BJ (cell line): ENCODE data around the gene MEGF6. TPM values are rescaled to one million over a fixed set of nuclear protein-coding genes. Genes with fewer than 3 reads are reported as not detected.

Experiments
- CTCF ChIA-PET: fragments of 350-600 bp; formaldehyde crosslinking; extraction: SDS; loops from one replicate; lab custom pipeline; 2021; ENCODE audit warnings: antibody characterized with exemption, inconsistent platforms; lab: Yijun Ruan, JAX
- POLR2A ChIA-PET: fragments of 300-600 bp; sonication (Branson Sonifier 250); formaldehyde crosslinking; extraction: SDS; loops from one replicate; lab custom pipeline; 2021; ENCODE audit warnings: antibody characterized with exemption; lab: Charles Lee
- DNase-seq: peaks from one replicate; pipeline ENCODE4 v3.0.0-alpha.2; 2011; ENCODE audit warnings: low read depth
- H3K27me3 ChIP-seq: 2 replicates; pipeline ENCODE4 v1.6.0; 2011; ENCODE audit warnings: low read length; ENCODE audit not compliant: control insufficient read depth, insufficient read depth
- H3K36me3 ChIP-seq: 2 replicates; pipeline ENCODE4 v1.5.1; 2011; ENCODE audit warnings: low read length; ENCODE audit not compliant: control insufficient read depth, insufficient read depth
- H3K4me3 ChIP-seq: 2 replicates; pipeline ENCODE4 v1.5.1; 2011; ENCODE audit warnings: low read depth, mild to moderate bottlenecking, control low read depth, low read length
- CTCF ChIP-seq: IDR thresholded peaks from 2 replicates; pipeline ENCODE4 v1.5.1; 2011; ENCODE audit warnings: low read depth, mild to moderate bottlenecking, control low read depth, inconsistent platforms, low read length, moderate library complexity; ENCODE audit not compliant: insufficient read depth
- polyA plus RNA-seq: library from polyadenylated mRNA; depleted of rRNA; stranded (reverse); fragments of >200 nt; gene quantifications from 2 replicates; pipeline ENCODE4 v1.2.3, GENCODE V29; 2011

Gene MEGF6
- polyA plus RNA-seq, 1 experiment = 77.4 TPM

- no peaks in the 10 kb centered on the region for H3K27me3 ChIP-seq
- TF ChIP-seq CTCF = no peak
- CTCF ChIA-PET = interaction anchor here (0.6 to 1.3 kb wide), 3 partner anchors 10 to 46 kb away, joined by 3 to 4 read pairs (median 3); no protein-coding TSS in a partner anchor
- POLR2A ChIA-PET = no interaction called here
- peaks cover 46% of the 10 kb centered on the region for H3K36me3 ChIP-seq
- no peak overlapping the region for H3K4me3 ChIP-seq
- DNase-seq = no peak
These were observed 90.6 kb downstream of the MEGF6 start for GRCh38 chr1:3520419-3521378.

GRCh38 chr1:3519301-3519885 lies 91.9 kb downstream of the MEGF6 start:
- Histone ChIP-seq H3K36me3 (peaks cover 50% of the 10 kb centered on the region), H3K4me3 (no peak overlapping the region), H3K27me3 (no peaks in the 10 kb centered on the region)
- ChIA-PET POLR2A (no interaction called here), CTCF (interaction anchor here (0.8 to 1.9 kb wide), 6 partner anchors 8 to 101 kb away, joined by 3 to 7 read pairs (median 6); no protein-coding TSS in a partner anchor)
- TF ChIP-seq CTCF = no peak
- no peak for DNase-seq

- no peak for DNase-seq
- Histone ChIP-seq H3K27me3 (no peaks in the 10 kb centered on the region), H3K4me3 (no peak overlapping the region), H3K36me3 (peaks cover 47% of the 10 kb centered on the region)
- no peak for TF ChIP-seq CTCF
- ChIA-PET POLR2A (no interaction called here), CTCF (interaction anchor here (0.8 to 2.3 kb wide), 15 partner anchors 9 to 101 kb away, joined by 3 to 20 read pairs (median 6); no protein-coding TSS in a partner anchor)
These were observed 92.6 kb downstream of the MEGF6 start for GRCh38 chr1:3518756-3519155.

GRCh38 chr1:3518256-3518655 lies 93.1 kb downstream of the MEGF6 start:
- H3K27me3 ChIP-seq = no peaks in the 10 kb centered on the region
- ChIA-PET POLR2A (no interaction called here), CTCF (interaction anchor here (0.8 to 2.3 kb wide), 15 partner anchors 9 to 102 kb away, joined by 3 to 20 read pairs (median 6); no protein-coding TSS in a partner anchor)
- TF ChIP-seq CTCF = peak; percentile 90
- peaks cover 45% of the 10 kb centered on the region for H3K36me3 ChIP-seq
- DNase-seq = no peak
- H3K4me3 ChIP-seq = no peak overlapping the region
